GM23338 (cell line): ENCODE measurements around the gene ETNK1. TPM values are rescaled to one million over a fixed set of nuclear protein-coding genes. Genes with fewer than 3 reads are reported as not detected.
"Not testable (repeated sequence)": the region's sequence is repeated elsewhere in the genome, so short reads cannot be mapped to it uniquely, and the experiment has no call there.

Experiments
- ATAC-seq: fragments of 200-7000 bp; cut with Tn5 transposase; 3 replicates; pipeline ENCODE4 v1.9.1; 2020
- DNase-seq: peaks from one replicate; pipeline ENCODE4 v3.0.0-alpha.2; 2015; ENCODE audit warnings: low spot score
- H2AFZ ChIP-seq: fragments of 200-600 bp; sonication (generic); 2 replicates; pipeline ENCODE4 v1.8.0; 2016; ENCODE audit warnings: antibody characterized with exemption, mild to moderate bottlenecking, moderate library complexity
- H3F3A ChIP-seq: fragments of 200-600 bp; sonication (generic); replicated peaks from 2 replicates; pipeline ENCODE4 v1.8.0; 2017; ENCODE audit warnings: antibody characterized with exemption, mixed run types, low read depth
- H3K27ac ChIP-seq: fragments of 200-600 bp; sonication (generic); 2 replicates; pipeline ENCODE4 v1.6.1; 2016; ENCODE audit warnings: low read depth
- H3K27me3 ChIP-seq: fragments of 200-600 bp; sonication (generic); 2 replicates; pipeline ENCODE4 v1.8.0; 2016; ENCODE audit warnings: mild to moderate bottlenecking, mixed run types, moderate library complexity; ENCODE audit not compliant: insufficient read depth
- H3K36me3 ChIP-seq: fragments of 200-600 bp; sonication (generic); 2 replicates; pipeline ENCODE4 v1.8.0; 2016; ENCODE audit warnings: mild to moderate bottlenecking; ENCODE audit not compliant: insufficient read depth
- H3K4me1 ChIP-seq: fragments of 200-600 bp; sonication (generic); 2 replicates; pipeline ENCODE4 v1.8.0; 2016; ENCODE audit warnings: mild to moderate bottlenecking, moderate library complexity; ENCODE audit not compliant: insufficient read depth
- H3K4me2 ChIP-seq: fragments of 200-600 bp; sonication (generic); 2 replicates; pipeline ENCODE4 v1.7.1; 2017; ENCODE audit warnings: mixed run types
- H3K4me3 ChIP-seq: fragments of 200-600 bp; sonication (generic); 2 replicates; pipeline ENCODE4 v1.6.1; 2016; ENCODE audit warnings: mixed run types
- H3K79me2 ChIP-seq: fragments of 200-600 bp; sonication (generic); replicated peaks from 2 replicates; pipeline ENCODE4 v1.8.0; 2017; ENCODE audit warnings: mild to moderate bottlenecking; ENCODE audit not compliant: insufficient read depth
- H3K9me2 ChIP-seq: fragments of 200-600 bp; sonication (generic); 2 replicates; pipeline ENCODE4 v1.8.0; 2017; ENCODE audit not compliant: insufficient read depth
- H4K20me1 ChIP-seq: fragments of 200-600 bp; sonication (generic); replicated peaks from 2 replicates; pipeline ENCODE4 v1.8.0; 2017; ENCODE audit warnings: mild to moderate bottlenecking; ENCODE audit not compliant: insufficient read depth
- H3K27ac Mint-ChIP-seq: 2 replicates; pipeline ENCODE4 v1.8.0; 2020; ENCODE audit warnings: inconsistent platforms, mild to moderate bottlenecking, moderate library complexity, mixed read lengths
- H3K27me3 Mint-ChIP-seq: 3 replicates; pipeline ENCODE4 v1.8.0; 2022; ENCODE audit warnings: low read depth, mild to moderate bottlenecking, moderate library complexity, mixed read lengths, inconsistent platforms; ENCODE audit not compliant: insufficient read depth, poor library complexity
- H3K36me3 Mint-ChIP-seq: 3 replicates; pipeline ENCODE4 v1.8.0; 2021; ENCODE audit warnings: low read depth, mild to moderate bottlenecking, inconsistent platforms, moderate library complexity, mixed read lengths
- H3K4me1 Mint-ChIP-seq: 3 replicates; pipeline ENCODE4 v1.8.0; 2020; ENCODE audit warnings: mild to moderate bottlenecking, inconsistent platforms, mixed read lengths
- H3K4me3 Mint-ChIP-seq: 3 replicates; pipeline ENCODE4 v1.8.0; 2021; ENCODE audit warnings: moderate library complexity, mild to moderate bottlenecking, inconsistent platforms, mixed read lengths
- H3K9me3 Mint-ChIP-seq: 3 replicates; pipeline ENCODE4 v1.8.0; 2020; ENCODE audit warnings: moderate library complexity, mild to moderate bottlenecking, inconsistent platforms, mixed read lengths
- EZH2 ChIP-seq: fragments of 200-600 bp; sonication (generic); IDR thresholded peaks from one replicate; pipeline ENCODE4 v1.8.0; 2017; ENCODE audit warnings: antibody characterized with exemption, mild to moderate bottlenecking, low read depth; ENCODE audit not compliant: unreplicated experiment
- JUNB ChIP-seq: IDR thresholded peaks from one replicate; pipeline ENCODE4 v1.6.1; 2016; ENCODE audit warnings: antibody characterized with exemption; ENCODE audit not compliant: unreplicated experiment
- POLR2AphosphoS5 ChIP-seq: IDR thresholded peaks from 2 replicates; pipeline ENCODE4 v1.6.1; 2016; ENCODE audit warnings: antibody characterized with exemption, low read depth
- STAT1 ChIP-seq: IDR thresholded peaks from one replicate; pipeline ENCODE4 v1.6.1; 2016; ENCODE audit warnings: antibody characterized with exemption; ENCODE audit not compliant: unreplicated experiment
- ZNF331 ChIP-seq: fragments of 250-450 bp; sonication (Bioruptor Pico); IDR thresholded peaks from 2 replicates; pipeline ENCODE4 v1.5.0; 2020; ENCODE audit warnings: low read depth, mild to moderate bottlenecking, moderate library complexity
- polyA plus RNA-seq: library from polyadenylated mRNA; unstranded; fragments of >200 nt; fragmentation: Nextera tagmentation; extraction: Ambion mirVana; gene quantifications from 2 replicates; pipeline ENCODE4 v1.2.1, GENCODE V29; 2016
- total RNA-seq: library from RNA; depleted of rRNA; stranded (reverse); fragments of >200 nt; shearing (Covaris generic); gene quantifications from 2 replicates; pipeline ENCODE4 v1.2.3, GENCODE V29; 2014
- TF ChIP-seq, protein P1 (sequence below): fragments of 250-450 bp; sonication (Bioruptor Pico); IDR thresholded peaks from 2 replicates; pipeline ENCODE4 v1.5.0; 2020; ENCODE audit warnings: mild to moderate bottlenecking, moderate library complexity
- TF ChIP-seq, protein P2 (sequence below): IDR thresholded peaks from 2 replicates; pipeline ENCODE4 v1.6.1; 2016; ENCODE audit warnings: antibody characterized with exemption

Gene ETNK1
- total and polyA plus RNA-seq, 2 experiments from 2014 or later = 41.9 to 101 TPM

DNA sequence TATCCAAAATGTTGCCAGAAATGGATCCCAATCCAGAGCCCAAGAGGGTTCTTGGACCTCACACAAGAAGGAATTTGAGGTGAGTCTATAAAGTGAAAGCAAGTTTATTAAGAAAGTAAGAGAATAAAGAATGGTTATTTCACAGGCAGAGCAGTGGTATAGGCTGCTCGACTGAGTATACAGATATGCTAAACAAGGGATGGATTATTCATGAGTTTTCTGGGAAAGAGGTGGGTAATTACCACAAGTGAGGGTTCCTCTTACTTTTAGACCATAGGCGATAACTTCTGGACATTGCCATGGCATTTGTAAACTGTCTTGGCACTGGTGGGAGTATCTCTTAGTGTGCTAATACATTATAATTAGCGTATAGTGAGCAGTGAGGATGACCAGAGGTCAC lies 73.6 kb downstream of the ETNK1 start (continued):
- TF ChIP-seq, protein P1, sequence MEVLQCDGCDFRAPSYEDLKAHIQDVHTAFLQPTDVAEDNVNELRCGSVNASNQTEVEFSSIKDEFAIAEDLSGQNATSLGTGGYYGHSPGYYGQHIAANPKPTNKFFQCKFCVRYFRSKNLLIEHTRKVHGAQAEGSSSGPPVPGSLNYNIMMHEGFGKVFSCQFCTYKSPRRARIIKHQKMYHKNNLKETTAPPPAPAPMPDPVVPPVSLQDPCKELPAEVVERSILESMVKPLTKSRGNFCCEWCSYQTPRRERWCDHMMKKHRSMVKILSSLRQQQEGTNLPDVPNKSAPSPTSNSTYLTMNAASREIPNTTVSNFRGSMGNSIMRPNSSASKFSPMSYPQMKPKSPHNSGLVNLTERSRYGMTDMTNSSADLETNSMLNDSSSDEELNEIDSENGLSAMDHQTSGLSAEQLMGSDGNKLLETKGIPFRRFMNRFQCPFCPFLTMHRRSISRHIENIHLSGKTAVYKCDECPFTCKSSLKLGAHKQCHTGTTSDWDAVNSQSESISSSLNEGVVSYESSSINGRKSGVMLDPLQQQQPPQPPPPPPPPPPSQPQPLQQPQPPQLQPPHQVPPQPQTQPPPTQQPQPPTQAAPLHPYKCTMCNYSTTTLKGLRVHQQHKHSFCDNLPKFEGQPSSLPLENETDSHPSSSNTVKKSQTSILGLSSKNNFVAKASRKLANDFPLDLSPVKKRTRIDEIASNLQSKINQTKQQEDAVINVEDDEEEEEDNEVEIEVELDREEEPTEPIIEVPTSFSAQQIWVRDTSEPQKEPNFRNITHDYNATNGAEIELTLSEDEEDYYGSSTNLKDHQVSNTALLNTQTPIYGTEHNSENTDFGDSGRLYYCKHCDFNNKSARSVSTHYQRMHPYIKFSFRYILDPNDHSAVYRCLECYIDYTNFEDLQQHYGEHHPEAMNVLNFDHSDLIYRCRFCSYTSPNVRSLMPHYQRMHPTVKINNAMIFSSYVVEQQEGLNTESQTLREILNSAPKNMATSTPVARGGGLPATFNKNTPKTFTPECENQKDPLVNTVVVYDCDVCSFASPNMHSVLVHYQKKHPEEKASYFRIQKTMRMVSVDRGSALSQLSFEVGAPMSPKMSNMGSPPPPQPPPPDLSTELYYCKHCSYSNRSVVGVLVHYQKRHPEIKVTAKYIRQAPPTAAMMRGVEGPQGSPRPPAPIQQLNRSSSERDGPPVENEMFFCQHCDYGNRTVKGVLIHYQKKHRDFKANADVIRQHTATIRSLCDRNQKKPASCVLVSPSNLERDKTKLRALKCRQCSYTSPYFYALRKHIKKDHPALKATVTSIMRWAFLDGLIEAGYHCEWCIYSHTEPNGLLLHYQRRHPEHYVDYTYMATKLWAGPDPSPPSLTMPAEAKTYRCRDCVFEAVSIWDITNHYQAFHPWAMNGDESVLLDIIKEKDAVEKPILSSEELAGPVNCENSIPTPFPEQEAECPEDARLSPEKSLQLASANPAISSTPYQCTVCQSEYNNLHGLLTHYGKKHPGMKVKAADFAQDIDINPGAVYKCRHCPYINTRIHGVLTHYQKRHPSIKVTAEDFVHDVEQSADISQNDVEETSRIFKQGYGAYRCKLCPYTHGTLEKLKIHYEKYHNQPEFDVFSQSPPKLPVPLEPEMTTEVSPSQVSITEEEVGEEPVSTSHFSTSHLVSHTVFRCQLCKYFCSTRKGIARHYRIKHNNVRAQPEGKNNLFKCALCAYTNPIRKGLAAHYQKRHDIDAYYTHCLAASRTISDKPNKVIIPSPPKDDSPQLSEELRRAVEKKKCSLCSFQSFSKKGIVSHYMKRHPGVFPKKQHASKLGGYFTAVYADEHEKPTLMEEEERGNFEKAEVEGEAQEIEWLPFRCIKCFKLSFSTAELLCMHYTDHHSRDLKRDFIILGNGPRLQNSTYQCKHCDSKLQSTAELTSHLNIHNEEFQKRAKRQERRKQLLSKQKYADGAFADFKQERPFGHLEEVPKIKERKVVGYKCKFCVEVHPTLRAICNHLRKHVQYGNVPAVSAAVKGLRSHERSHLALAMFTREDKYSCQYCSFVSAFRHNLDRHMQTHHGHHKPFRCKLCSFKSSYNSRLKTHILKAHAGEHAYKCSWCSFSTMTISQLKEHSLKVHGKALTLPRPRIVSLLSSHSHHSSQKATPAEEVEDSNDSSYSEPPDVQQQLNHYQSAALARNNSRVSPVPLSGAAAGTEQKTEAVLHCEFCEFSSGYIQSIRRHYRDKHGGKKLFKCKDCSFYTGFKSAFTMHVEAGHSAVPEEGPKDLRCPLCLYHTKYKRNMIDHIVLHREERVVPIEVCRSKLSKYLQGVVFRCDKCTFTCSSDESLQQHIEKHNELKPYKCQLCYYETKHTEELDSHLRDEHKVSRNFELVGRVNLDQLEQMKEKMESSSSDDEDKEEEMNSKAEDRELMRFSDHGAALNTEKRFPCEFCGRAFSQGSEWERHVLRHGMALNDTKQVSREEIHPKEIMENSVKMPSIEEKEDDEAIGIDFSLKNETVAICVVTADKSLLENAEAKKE = no peak
- no peak for TF ChIP-seq JUNB
- TF ChIP-seq STAT1 = no peak
- TF ChIP-seq ZNF331 (CRISPR knock-in tag) = no peak
- no peak for TF ChIP-seq EZH2
- TF ChIP-seq, protein P2, sequence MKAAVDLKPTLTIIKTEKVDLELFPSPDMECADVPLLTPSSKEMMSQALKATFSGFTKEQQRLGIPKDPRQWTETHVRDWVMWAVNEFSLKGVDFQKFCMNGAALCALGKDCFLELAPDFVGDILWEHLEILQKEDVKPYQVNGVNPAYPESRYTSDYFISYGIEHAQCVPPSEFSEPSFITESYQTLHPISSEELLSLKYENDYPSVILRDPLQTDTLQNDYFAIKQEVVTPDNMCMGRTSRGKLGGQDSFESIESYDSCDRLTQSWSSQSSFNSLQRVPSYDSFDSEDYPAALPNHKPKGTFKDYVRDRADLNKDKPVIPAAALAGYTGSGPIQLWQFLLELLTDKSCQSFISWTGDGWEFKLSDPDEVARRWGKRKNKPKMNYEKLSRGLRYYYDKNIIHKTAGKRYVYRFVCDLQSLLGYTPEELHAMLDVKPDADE = no peak
- no peak for TF ChIP-seq POLR2AphosphoS5

DNA sequence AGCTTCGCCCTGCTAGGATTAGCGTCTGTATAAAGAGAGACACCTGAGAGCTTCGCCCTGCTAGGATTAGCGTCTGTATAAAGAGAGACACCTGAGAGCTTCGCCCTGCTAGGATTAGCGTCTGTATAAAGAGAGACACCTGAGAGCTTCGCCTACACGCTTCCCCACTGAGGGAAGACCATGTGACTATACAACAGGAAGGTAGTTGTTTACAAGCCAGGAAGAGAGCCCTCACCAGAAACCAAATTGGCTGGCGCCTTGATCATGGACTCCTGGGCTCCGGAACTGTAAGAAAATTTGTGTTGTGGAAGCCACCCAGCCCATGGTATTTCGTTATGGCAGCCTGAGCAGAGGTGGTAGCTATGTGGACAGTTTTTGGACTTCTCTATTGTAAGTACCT lies 74.7 kb downstream of the ETNK1 start:
- H3K9me2 ChIP-seq = peaks cover 11% of the 10 kb centered on the region; the same call in 1 of the 2 replicates
- H3K36me3 ChIP-seq, H2AFZ ChIP-seq, H3F3A ChIP-seq, H3K79me2 ChIP-seq, H3K27me3 ChIP-seq, H3K27me3 Mint-ChIP-seq, H4K20me1 ChIP-seq: not testable (repeated sequence)
- DNase-seq = peak; percentile 53
- H3K4me3 ChIP-seq = peak overlapping the region; percentile 6
- peak overlapping the region; percentile 49 for H3K4me2 ChIP-seq
- H3K36me3 Mint-ChIP-seq = peaks cover 15% of the 10 kb centered on the region
- peaks cover 43% of the 10 kb centered on the region for H3K4me1 ChIP-seq
- H3K9me3 Mint-ChIP-seq = peaks cover 17% of the 10 kb centered on the region
- H3K4me3 Mint-ChIP-seq = peak overlapping the region; percentile 57; the same call in 2 of the 3 replicates
- 0 out of 2 replicates have a peak overlapping the region, but pooled peaks have one; percentile 82 for H3K27ac Mint-ChIP-seq
- H3K27ac ChIP-seq = peak overlapping the region; percentile 64; the same call in 1 of the 2 replicates
- H3K4me1 Mint-ChIP-seq = peaks cover 38% of the 10 kb centered on the region
- ATAC-seq = peak; percentile 91
